ENCODE results near the gene OR7C2. TPM values are rescaled to one million over a fixed set of nuclear protein-coding genes. Genes with fewer than 3 reads are reported as not detected.

OR7C2 gene
- polyA plus RNA-seq, 1 donor from 2014 or later = not detected

Other genes starting within 250 kb of the OR7C2 start
- gene ADGRE2, start 162.9 kb upstream of the OR7C2 start, polyA plus RNA-seq = not detected in 2 replicates
- not detected in 2 replicates for gene OR7A5, start 106.3 kb upstream of the OR7C2 start, polyA plus RNA-seq
- not detected in 2 replicates for gene OR7C1, start 106.3 kb upstream of the OR7C2 start, polyA plus RNA-seq
- not detected in 2 replicates for gene OR7A10, start 92.6 kb upstream of the OR7C2 start, polyA plus RNA-seq
- gene OR7A17, start 55.4 kb upstream of the OR7C2 start, polyA plus RNA-seq = not detected in 2 replicates
- 46.6 and 51.7 TPM in 2 replicates for gene SLC1A6, start 38.4 kb downstream of the OR7C2 start, polyA plus RNA-seq
- not detected in 2 replicates for gene CASP14, start 108.0 kb downstream of the OR7C2 start, polyA plus RNA-seq
- gene OR1I1, start 140.7 kb downstream of the OR7C2 start, polyA plus RNA-seq = not detected in 2 replicates
- 0.70 TPM in 1 of 2 replicates, not detected in the other for gene SYDE1, start 165.9 kb downstream of the OR7C2 start, polyA plus RNA-seq

All from neural cell (in vitro differentiated cells).